ENCODE data around the gene SLC16A8.

GRCh38 chr22:38110008-38110862 is 26.3 kb upstream of the SLC16A8 start, which contains the start of gene BAIAP2L2:
- TF ChIP-seq HDAC2 (IDR thresholded peaks at IDR 0.05) (no peak), TRIM28 (IDR thresholded peaks at IDR 0.05) (no peak), CTCF (IDR thresholded peaks at IDR 0.05 in 2 of 3, conservative IDR thresholded peaks at IDR 0.05 in 1 of 3; ENCODE audit: insufficient read depth in 2 of 3, low read depth in 1 of 3, low read length in 3 of 3) (no peak), CEBPG (CRISPR knock-in tag; IDR thresholded peaks at IDR 0.05) (no peak), CEBPG (tag; conservative IDR thresholded peaks at IDR 0.05 in 1 of 2, IDR thresholded peaks at IDR 0.05 in 1 of 2) (no peak)
